Measurements from ENCODE around the gene HS3ST3B1.

Gene HS3ST3B1

GRCh38 chr17:14325618-14326167, 24.8 kb downstream of the HS3ST3B1 start:
- Histone ChIP-seq H3K27me3 (ENCODE audit: control insufficient read depth, low read length) (no peaks in the 10 kb centered on the region), H3K36me3 (ENCODE audit: control insufficient read depth, low read length) (no peaks in the 10 kb centered on the region), H3K4me3 (ENCODE audit: low read length) (no peak overlapping the region), H3F3A (ENCODE audit: control insufficient read depth, insufficient read depth) (no peaks in the 10 kb centered on the region), H3K4me1 (ENCODE audit: control insufficient read depth, low read length) (no peaks in the 10 kb centered on the region), H3K27ac (ENCODE audit: low read depth, low read length) (no peak overlapping the region), H4K20me1 (ENCODE audit: control insufficient read depth, insufficient read depth, low read depth, low read length) (no peaks in the 10 kb centered on the region), H3K9me2 (replicated peaks; ENCODE audit: control insufficient read depth, low read length) (no peaks in the 10 kb centered on the region), H3K4me2 (ENCODE audit: low read length) (no peak overlapping the region), H3K9me3 (ENCODE audit: control insufficient read depth, insufficient read depth, low read length) (no peaks in the 10 kb centered on the region), H3K79me2 (ENCODE audit: control insufficient read depth, low read length) (no peaks in the 10 kb centered on the region)
- TF ChIP-seq CTCF (IDR thresholded peaks at IDR 0.05; ENCODE audit: low read depth, low read length, poor library complexity, severe bottlenecking) (no peak), EZH2phosphoT487 (IDR thresholded peaks at IDR 0.05; ENCODE audit: borderline replicate concordance, low read length) (no peak)

DNA sequence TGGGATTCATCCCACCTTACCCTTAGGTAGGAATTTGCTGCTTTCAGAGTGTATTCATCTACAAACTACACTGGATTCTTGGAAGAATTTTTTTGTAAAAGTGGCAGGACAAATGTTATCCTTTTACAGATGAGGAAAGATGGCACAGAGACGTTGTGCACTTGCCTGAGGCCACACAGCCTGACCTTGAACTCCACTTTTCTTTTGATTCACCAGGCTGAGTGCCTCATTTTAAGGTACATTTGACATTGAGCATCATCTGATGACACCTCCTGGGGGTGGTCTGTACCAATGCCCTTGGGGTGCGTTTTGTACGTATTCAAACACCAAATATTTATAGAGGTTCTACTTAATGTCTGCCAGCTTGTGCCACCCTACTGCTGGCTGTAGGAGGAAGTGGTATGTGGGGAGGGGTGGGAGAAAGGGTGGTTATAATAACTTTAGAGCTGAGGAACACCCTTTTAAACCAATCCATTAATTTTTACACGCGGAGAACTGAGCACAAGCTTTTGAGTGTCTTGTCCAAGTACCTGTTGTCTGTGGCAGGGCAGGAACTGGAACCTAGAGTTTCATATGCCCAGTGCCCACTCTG, 29.1 kb downstream of the HS3ST3B1 start:
- H3K27me3 ChIP-seq (ENCODE audit: control insufficient read depth, low read length), result no peaks in the 10 kb centered on the region
- H3K9me2 ChIP-seq (replicated peaks; ENCODE audit: control insufficient read depth, low read length), result no peaks in the 10 kb centered on the region
- no peak overlapping the region for H3K4me3 ChIP-seq (ENCODE audit: low read length)
- no peak overlapping the region for H3K27ac ChIP-seq (ENCODE audit: low read depth, low read length)
- H3K4me2 ChIP-seq (ENCODE audit: low read length), result no peak overlapping the region
- no peaks in the 10 kb centered on the region for H4K20me1 ChIP-seq (ENCODE audit: control insufficient read depth, insufficient read depth, low read depth, low read length)
- no peaks in the 10 kb centered on the region for H3K36me3 ChIP-seq (ENCODE audit: control insufficient read depth, low read length)
- TF ChIP-seq EZH2phosphoT487 (IDR thresholded peaks at IDR 0.05; ENCODE audit: borderline replicate concordance, low read length) (no peak), CTCF (IDR thresholded peaks at IDR 0.05; ENCODE audit: low read depth, low read length, poor library complexity, severe bottlenecking) (no peak)
- no peaks in the 10 kb centered on the region for H3F3A ChIP-seq (ENCODE audit: control insufficient read depth, insufficient read depth)
- H3K9me3 ChIP-seq (ENCODE audit: control insufficient read depth, insufficient read depth, low read length), result no peaks in the 10 kb centered on the region
- no peaks in the 10 kb centered on the region for H3K79me2 ChIP-seq (ENCODE audit: control insufficient read depth, low read length)
- no peaks in the 10 kb centered on the region for H3K4me1 ChIP-seq (ENCODE audit: control insufficient read depth, low read length)

DNA sequence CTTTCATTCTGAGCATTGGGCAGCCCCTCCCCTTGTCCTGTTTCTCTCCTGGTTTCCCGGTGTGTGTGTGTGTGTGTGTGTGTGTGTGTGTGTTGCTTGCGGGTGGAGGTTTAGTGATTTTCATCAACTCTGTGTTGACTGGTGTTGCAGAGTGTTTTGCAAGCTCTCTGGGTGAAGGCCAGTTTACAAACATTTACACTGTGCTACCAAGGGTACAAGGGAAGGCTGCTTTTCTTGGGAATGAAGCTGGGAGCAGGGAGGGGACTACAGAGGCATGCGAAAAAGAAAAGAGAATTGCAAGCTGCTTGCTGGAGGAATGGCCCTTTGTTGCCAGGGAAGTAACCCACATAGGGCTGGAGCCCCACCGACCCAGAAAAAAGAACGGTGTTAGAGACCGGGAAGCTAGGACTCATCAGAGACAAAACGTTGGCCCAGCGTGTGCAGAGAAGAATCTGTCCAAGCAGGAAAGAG, 29.6 kb downstream of the HS3ST3B1 start:
- TF ChIP-seq CTCF (IDR thresholded peaks at IDR 0.05; ENCODE audit: low read depth, low read length, poor library complexity, severe bottlenecking), result no peak
- no peak for TF ChIP-seq EZH2phosphoT487 (IDR thresholded peaks at IDR 0.05; ENCODE audit: borderline replicate concordance, low read length)
- Histone ChIP-seq H3K79me2 (ENCODE audit: control insufficient read depth, low read length) (no peaks in the 10 kb centered on the region), H3K4me3 (ENCODE audit: low read length) (no peak overlapping the region)

More for the DNA sequence above, 29.6 kb downstream of the HS3ST3B1 start:
- Histone ChIP-seq H3K9me3 (ENCODE audit: control insufficient read depth, insufficient read depth, low read length) (no peaks in the 10 kb centered on the region), H4K20me1 (ENCODE audit: control insufficient read depth, insufficient read depth, low read depth, low read length) (no peaks in the 10 kb centered on the region), H3K4me1 (ENCODE audit: control insufficient read depth, low read length) (no peaks in the 10 kb centered on the region), H3K4me2 (ENCODE audit: low read length) (no peak overlapping the region), H3K9me2 (replicated peaks; ENCODE audit: control insufficient read depth, low read length) (no peaks in the 10 kb centered on the region), H3K27ac (ENCODE audit: low read depth, low read length) (no peak overlapping the region), H3K36me3 (ENCODE audit: control insufficient read depth, low read length) (no peaks in the 10 kb centered on the region), H3K27me3 (ENCODE audit: control insufficient read depth, low read length) (no peaks in the 10 kb centered on the region), H3F3A (ENCODE audit: control insufficient read depth, insufficient read depth) (no peaks in the 10 kb centered on the region)
